NB4 (cell line): ENCODE data around the gene KIT.

Source experiments
- CTCF ChIP-seq: IDR thresholded peaks from one replicate; pipeline ENCODE4 v1.5.1; 2012; ENCODE audit warnings: low read depth, low read length
- MAX ChIP-seq: IDR thresholded peaks from 2 replicates; pipeline ENCODE4 v1.6.1; 2011; ENCODE audit warnings: low read depth, low read length
- MYC ChIP-seq: IDR thresholded peaks from 2 replicates; pipeline ENCODE4 v1.6.1; 2011; ENCODE audit warnings: low read depth, low read length
- POLR2A ChIP-seq: IDR thresholded peaks from 2 replicates; pipeline ENCODE4 v1.6.1; 2011; ENCODE audit warnings: mild to moderate bottlenecking; ENCODE audit not compliant: insufficient read length; ENCODE audit errors: extremely low read depth

- TF ChIP-seq CTCF: no peak
- no peak for TF ChIP-seq POLR2A
- no peak for TF ChIP-seq MAX
- no peak for TF ChIP-seq MYC
These were observed 54.4 kb downstream of the KIT start for GRCh38 chr4:54712206-54712605.
